Liver (tissue), 3 donors: ENCODE measurements around the gene NOD1.

ENCODE experiments used
- ATF3 ChIP-seq: IDR thresholded peaks from 2 replicates; pipeline ENCODE4 v1.6.1; 2016; ENCODE audit warnings: antibody characterized with exemption
- CTCF ChIP-seq: fragments of 150-350 bp; IDR thresholded peaks from 2 replicates; pipeline ENCODE4 v1.5.1; 2017; ENCODE audit warnings: improper control_type of control experiment, low read depth, low read length; ENCODE audit not compliant: missing input control
- FOXA1 ChIP-seq: IDR thresholded peaks from 2 replicates; pipeline ENCODE4 v1.6.1; 2016; ENCODE audit warnings: antibody characterized with exemption
- GABPA ChIP-seq, 2 donors: IDR thresholded peaks in 1 of 2; conservative IDR thresholded peaks in 1 of 2; 2 replicates each; pipeline ENCODE4 v1.6.1; 2016; ENCODE audit warnings: antibody characterized with exemption in 2 of 2, mild to moderate bottlenecking in 1 of 2, moderate library complexity in 1 of 2
- JUND ChIP-seq, 2 donors: IDR thresholded peaks; 2 replicates each; pipeline ENCODE4 v1.6.1; 2016; ENCODE audit warnings: antibody characterized with exemption in 2 of 2
- MAX ChIP-seq: IDR thresholded peaks from 2 replicates; pipeline ENCODE4 v1.6.1; 2016; ENCODE audit warnings: antibody characterized with exemption
- NR2F2 ChIP-seq: IDR thresholded peaks from 2 replicates; pipeline ENCODE4 v1.6.1; 2016; ENCODE audit warnings: antibody characterized with exemption
- RAD21 ChIP-seq, 2 donors: IDR thresholded peaks; 2 replicates each; pipeline ENCODE4 v1.6.1; 2016; ENCODE audit warnings: antibody characterized with exemption in 2 of 2, mild to moderate bottlenecking in 2 of 2
- REST ChIP-seq: IDR thresholded peaks from 2 replicates; pipeline ENCODE4 v1.6.1; 2016; ENCODE audit warnings: antibody characterized with exemption, mild to moderate bottlenecking
- RXRA ChIP-seq, 2 donors: IDR thresholded peaks; 2 replicates each; pipeline ENCODE4 v1.6.1; 2017 to 2018; ENCODE audit warnings: antibody characterized with exemption in 2 of 2, mild to moderate bottlenecking in 1 of 2
- SP1 ChIP-seq: IDR thresholded peaks from 2 replicates; pipeline ENCODE4 v1.6.1; 2018; ENCODE audit warnings: antibody characterized with exemption, mild to moderate bottlenecking
- TAF1 ChIP-seq: conservative IDR thresholded peaks from 2 replicates; pipeline ENCODE4 v1.6.1; 2016; ENCODE audit warnings: antibody characterized with exemption, mild to moderate bottlenecking
- YY1 ChIP-seq: IDR thresholded peaks from 2 replicates; pipeline ENCODE4 v1.6.1; 2016; ENCODE audit warnings: antibody characterized with exemption, mild to moderate bottlenecking
- ZBTB33 ChIP-seq: IDR thresholded peaks from 2 replicates; pipeline ENCODE4 v1.6.1; 2016; ENCODE audit warnings: antibody characterized with exemption
- donor health status: healthy.
- donor health status: healthy.

- TF ChIP-seq CTCF (no peak), MAX (no peak), ATF3 (no peak), ZBTB33 (no peak), REST (no peak), RAD21 (IDR thresholded peaks at IDR 0.05) (no peak), RXRA (IDR thresholded peaks at IDR 0.05) (no peak), YY1 (no peak), GABPA (IDR thresholded peaks at IDR 0.05 in 1 of 2, conservative IDR thresholded peaks at IDR 0.05 in 1 of 2) (no peak), TAF1 (no peak), FOXA1 (no peak), JUND (IDR thresholded peaks at IDR 0.05) (no peak), NR2F2 (no peak), SP1 (no peak)
Observed at GRCh38 chr7:30437823-30438574, 40.6 kb downstream of the NOD1 start.
